Activated CD4-positive, alpha-beta T cell treated with anti-CD3 and anti-CD28 coated beads for 36 hours (primary cell): Measurements from ENCODE around the gene AAMDC. TPM values are rescaled to one million over a fixed set of nuclear protein-coding genes. Genes with fewer than 3 reads are reported as not detected.
"Not testable (repeated sequence)": the region's sequence is repeated elsewhere in the genome, so short reads cannot be mapped to it uniquely, and the experiment has no call there.

Experiments
- ATAC-seq: fragments of 200-7000 bp; cut with Tn5 transposase; one replicate; pipeline ENCODE4 v1.10.0; 2021; ENCODE audit warnings: mild to moderate bottlenecking, moderate library complexity
- CTCF ChIA-PET: fragments of 350-600 bp; sonication (Branson Sonifier 250); formaldehyde crosslinking; loops from one replicate; lab custom pipeline; 2021; ENCODE audit warnings: antibody characterized with exemption; lab: Charles Lee
- POLR2A ChIA-PET: fragments of 350-600 bp; sonication (Branson Sonifier 250); formaldehyde crosslinking; loops from one replicate; lab custom pipeline; 2021; ENCODE audit warnings: antibody characterized with exemption, inconsistent platforms; lab: Charles Lee
- DNase-seq: peaks from one replicate; pipeline ENCODE4 v3.0.0-alpha.2; 2020
- H3K27ac Mint-ChIP-seq: one replicate; pipeline ENCODE4 v1.8.0; 2021; ENCODE audit warnings: mixed read lengths
- H3K27me3 Mint-ChIP-seq: one replicate; pipeline ENCODE4 v1.8.0; 2021; ENCODE audit warnings: mixed read lengths
- H3K36me3 Mint-ChIP-seq: one replicate; pipeline ENCODE4 v1.8.0; 2021; ENCODE audit warnings: low read depth, mixed read lengths
- H3K4me1 Mint-ChIP-seq: one replicate; pipeline ENCODE4 v1.8.0; 2021; ENCODE audit warnings: mixed read lengths
- H3K4me3 Mint-ChIP-seq: one replicate; pipeline ENCODE4 v1.8.0; 2021; ENCODE audit warnings: mild to moderate bottlenecking, moderate library complexity, mixed read lengths
- H3K9me3 Mint-ChIP-seq: one replicate; pipeline ENCODE4 v1.8.0; 2021; ENCODE audit warnings: low read depth, mixed read lengths
- intact Hi-C, 2 experiments: fragments of 100-400 bp; cut with DNase I in 1 of 2; cut with micrococcal nuclease in 1 of 2; formaldehyde crosslinking; loops; one replicate each; pipeline versions ENCODE4 v1.14.2 to v1.15.1; 2022 to 2024; cut with DNase I, micrococcal nuclease
- total RNA-seq, 2 experiments: library from RNA; stranded (reverse); gene quantifications; one replicate each; pipeline ENCODE4 v1.2.3, GENCODE V29; 2021

AAMDC gene
- total RNA-seq, 2 experiments from 2014 or later: 4.8 to 5.3 TPM

- peaks cover 18% of the 10 kb centered on the region for H3K36me3 Mint-ChIP-seq
- H3K4me1 Mint-ChIP-seq, H3K9me3 Mint-ChIP-seq, ATAC-seq, H3K4me3 Mint-ChIP-seq, intact Hi-C loops, DNase-seq, CTCF ChIA-PET, H3K27ac Mint-ChIP-seq, H3K27me3 Mint-ChIP-seq, POLR2A ChIA-PET: not testable (repeated sequence)
Observed at GRCh38 chr11:77913608-77914306, 92.8 kb downstream of the AAMDC start.

- H3K27ac Mint-ChIP-seq, H3K27me3 Mint-ChIP-seq, H3K4me1 Mint-ChIP-seq, POLR2A ChIA-PET, ATAC-seq, H3K4me3 Mint-ChIP-seq, CTCF ChIA-PET, H3K9me3 Mint-ChIP-seq, intact Hi-C loops, DNase-seq: not testable (repeated sequence)
- peaks cover 19% of the 10 kb centered on the region for H3K36me3 Mint-ChIP-seq
Observed at GRCh38 chr11:77914307-77914791, 93.4 kb downstream of the AAMDC start.

GRCh38 chr11:77917713-77918112 lies 96.8 kb downstream of the AAMDC start:
- H3K4me3 Mint-ChIP-seq, H3K9me3 Mint-ChIP-seq, H3K4me1 Mint-ChIP-seq, CTCF ChIA-PET, intact Hi-C loops, H3K27me3 Mint-ChIP-seq, POLR2A ChIA-PET, H3K27ac Mint-ChIP-seq, DNase-seq, ATAC-seq: not testable (repeated sequence)
- H3K36me3 Mint-ChIP-seq: peaks cover 13% of the 10 kb centered on the region

Other genes with a start within 250 kb of the AAMDC start
- under 1 TPM in 1 of 2 experiments, not detected in 1; 0.14 TPM for gene AQP11, start 231.2 kb upstream of the AAMDC start, total RNA-seq
- 100 to 1,000 TPM; 185 to 212 TPM for gene CLNS1A, start 183.3 kb upstream of the AAMDC start, total RNA-seq
- gene RSF1, start 422 bp upstream of the AAMDC start, total RNA-seq: 10 to 100 TPM; 49.9 to 59.2 TPM
- 10 to 100 TPM; 53.8 to 55.4 TPM for gene INTS4, start 173.5 kb downstream of the AAMDC start, total RNA-seq
- under 1 TPM; 0.14 to 0.21 TPM for gene KCTD14, start 202.1 kb downstream of the AAMDC start, total RNA-seq
- gene THRSP, start 242.7 kb downstream of the AAMDC start, total RNA-seq: not detected